Measurements from ENCODE around the gene IFITM10. TPM values are rescaled to one million over a fixed set of nuclear protein-coding genes. Genes with fewer than 3 reads are reported as not detected.

Gene IFITM10
- total RNA-seq, 1 donor from 2014 or later = 4.9 TPM

GRCh38 chr11:1744137-1744886, 6.1 kb downstream of the IFITM10 start:
- H3K4me1 ChIP-seq = peaks cover 17% of the 10 kb centered on the region
- no peaks in the 10 kb centered on the region for H3K36me3 ChIP-seq
- TF ChIP-seq POLR2AphosphoS5 (IDR thresholded peaks at IDR 0.05; ENCODE audit: insufficient read depth in 1 of 2, low read depth in 1 of 2) (no peak), CTCF (IDR thresholded peaks at IDR 0.05) (no peak), POLR2A (IDR thresholded peaks at IDR 0.05) (no peak)
- no peaks in the 10 kb centered on the region for H3K9me3 ChIP-seq
- H3K4me3 ChIP-seq = no peak overlapping the region
- no peaks in the 10 kb centered on the region for H3K27me3 ChIP-seq
- peak overlapping the region; percentile 11 for H3K27ac ChIP-seq
- no peak for DNase-seq (ENCODE audit: extremely low spot score in 2 of 2)
- intact Hi-C loops (cut with DNase I) = no loop called here

- Histone ChIP-seq H3K4me1 (peaks cover 13% of the 10 kb centered on the region), H3K4me3 (no peak overlapping the region), H3K27ac (no peak overlapping the region), H3K36me3 (no peaks in the 10 kb centered on the region), H3K27me3 (no peaks in the 10 kb centered on the region), H3K9me3 (no peaks in the 10 kb centered on the region)
- intact Hi-C loops (cut with DNase I) = no loop called here
- no peak for DNase-seq (ENCODE audit: extremely low spot score in 2 of 2)
- TF ChIP-seq CTCF (IDR thresholded peaks at IDR 0.05) (no peak), POLR2A (IDR thresholded peaks at IDR 0.05) (no peak), POLR2AphosphoS5 (IDR thresholded peaks at IDR 0.05; ENCODE audit: insufficient read depth in 1 of 2, low read depth in 1 of 2) (no peak)
Measured at GRCh38 chr11:1743585-1744136, 6.7 kb downstream of the IFITM10 start.

- DNase-seq (ENCODE audit: extremely low spot score in 2 of 2) = no peak
- H3K4me3 ChIP-seq = no peak overlapping the region
- no peaks in the 10 kb centered on the region for H3K27me3 ChIP-seq
- no peaks in the 10 kb centered on the region for H3K9me3 ChIP-seq
- no peak for TF ChIP-seq CTCF (IDR thresholded peaks at IDR 0.05)
- TF ChIP-seq POLR2A (IDR thresholded peaks at IDR 0.05) = no peak
- TF ChIP-seq POLR2AphosphoS5 (IDR thresholded peaks at IDR 0.05; ENCODE audit: insufficient read depth in 1 of 2, low read depth in 1 of 2) = no peak
- H3K27ac ChIP-seq = no peak overlapping the region
- H3K4me1 ChIP-seq = peaks cover 6% of the 10 kb centered on the region
- intact Hi-C loops (cut with DNase I) = no loop called here
- H3K36me3 ChIP-seq = no peaks in the 10 kb centered on the region
Measured at GRCh38 chr11:1742869-1743584, 7.4 kb downstream of the IFITM10 start.

- Histone ChIP-seq H3K4me3 (no peak overlapping the region), H3K36me3 (no peaks in the 10 kb centered on the region), H3K9me3 (no peaks in the 10 kb centered on the region), H3K27me3 (no peaks in the 10 kb centered on the region), H3K4me1 (no peaks in the 10 kb centered on the region), H3K27ac (no peak overlapping the region)
- no peak for DNase-seq (ENCODE audit: extremely low spot score in 2 of 2)
- no peak for TF ChIP-seq POLR2AphosphoS5 (IDR thresholded peaks at IDR 0.05; ENCODE audit: insufficient read depth in 1 of 2, low read depth in 1 of 2)
- no peak for TF ChIP-seq POLR2A (IDR thresholded peaks at IDR 0.05)
- no peak for TF ChIP-seq CTCF (IDR thresholded peaks at IDR 0.05)
- intact Hi-C loops (cut with DNase I) = no loop called here
Measured at GRCh38 chr11:1742371-1742770, 8.0 kb downstream of the IFITM10 start.
